Smooth muscle cell (in vitro differentiated cells): ENCODE results near the gene TEAD3. TPM values are rescaled to one million over a fixed set of nuclear protein-coding genes. Genes with fewer than 3 reads are reported as not detected.

Experiments
- DNase-seq: peaks from one replicate; lab custom pipeline; 2025; ENCODE audit not compliant: unreplicated experiment; lab: John Stamatoyannopoulos, UW
- H2AFZ ChIP-seq: fragments of 200-600 bp; sonication (generic); 2 replicates; pipeline ENCODE4 v1.6.0; 2016; ENCODE audit warnings: antibody characterized with exemption, low read depth, mild to moderate bottlenecking
- H3F3A ChIP-seq: fragments of 200-600 bp; sonication (generic); 2 replicates; pipeline ENCODE4 v1.6.0; 2017; ENCODE audit warnings: antibody characterized with exemption, low read depth
- H3K27ac ChIP-seq: fragments of 200-600 bp; sonication (generic); 2 replicates; pipeline ENCODE4 v1.5.1; 2016; ENCODE audit warnings: low read depth, mild to moderate bottlenecking
- H3K27me3 ChIP-seq: fragments of 200-600 bp; sonication (generic); 2 replicates; pipeline ENCODE4 v1.6.1; 2016; ENCODE audit warnings: low read depth, mild to moderate bottlenecking
- H3K36me3 ChIP-seq: fragments of 200-600 bp; sonication (generic); 2 replicates; pipeline ENCODE4 v1.5.1; 2016; ENCODE audit warnings: low read depth
- H3K4me1 ChIP-seq: fragments of 200-600 bp; sonication (generic); 2 replicates; pipeline ENCODE4 v1.5.1; 2016; ENCODE audit warnings: low read depth
- H3K4me2 ChIP-seq: fragments of 200-600 bp; sonication (generic); 2 replicates; pipeline ENCODE4 v1.6.0; 2016; ENCODE audit warnings: mild to moderate bottlenecking
- H3K4me3 ChIP-seq: fragments of 200-600 bp; sonication (generic); 2 replicates; pipeline ENCODE4 v1.5.1; 2016; ENCODE audit warnings: mild to moderate bottlenecking
- H3K79me2 ChIP-seq: fragments of 200-600 bp; sonication (generic); 2 replicates; pipeline ENCODE4 v1.6.0; 2016; ENCODE audit warnings: low read depth, mild to moderate bottlenecking
- H3K9ac ChIP-seq: fragments of 200-600 bp; sonication (generic); 2 replicates; pipeline ENCODE4 v1.6.0; 2016; ENCODE audit warnings: low read depth
- H3K9me3 ChIP-seq: fragments of 200-600 bp; sonication (generic); replicated peaks from 2 replicates; pipeline ENCODE4 v1.5.1; 2016; ENCODE audit warnings: low read depth
- H4K20me1 ChIP-seq: fragments of 200-600 bp; sonication (generic); 2 replicates; pipeline ENCODE4 v1.6.0; 2016; ENCODE audit warnings: low read depth
- WGBS: methylation state at CpG from one replicate; pipeline ENCODE4 v1.1.7; 2016; ENCODE audit warnings: low lambda C conversion rate; 5-methylcytosine and 5-hydroxymethylcytosine counted together
- polyA plus RNA-seq: library from polyadenylated mRNA; unstranded; fragments of >200 nt; fragmentation: Nextera tagmentation; extraction: Ambion mirVana; gene quantifications from 2 replicates; pipeline ENCODE4 v1.2.1, GENCODE V29; 2016
- total RNA-seq: library from RNA; depleted of rRNA; stranded (reverse); fragments of >200 nt; gene quantifications from 2 replicates; pipeline ENCODE4 v1.2.3, GENCODE V29; 2014
- TF ChIP-seq, protein P1 (sequence below): fragments of 200-600 bp; sonication (generic); IDR thresholded peaks from 2 replicates; pipeline ENCODE4 v1.5.1; 2017; ENCODE audit warnings: borderline replicate concordance, mild to moderate bottlenecking, antibody characterized with exemption; ENCODE audit not compliant: insufficient read depth, poor library complexity, severe bottlenecking

Gene TEAD3
- total and polyA plus RNA-seq, 2 experiments from 2014 or later = 29.1 to 40.6 TPM

DNA sequence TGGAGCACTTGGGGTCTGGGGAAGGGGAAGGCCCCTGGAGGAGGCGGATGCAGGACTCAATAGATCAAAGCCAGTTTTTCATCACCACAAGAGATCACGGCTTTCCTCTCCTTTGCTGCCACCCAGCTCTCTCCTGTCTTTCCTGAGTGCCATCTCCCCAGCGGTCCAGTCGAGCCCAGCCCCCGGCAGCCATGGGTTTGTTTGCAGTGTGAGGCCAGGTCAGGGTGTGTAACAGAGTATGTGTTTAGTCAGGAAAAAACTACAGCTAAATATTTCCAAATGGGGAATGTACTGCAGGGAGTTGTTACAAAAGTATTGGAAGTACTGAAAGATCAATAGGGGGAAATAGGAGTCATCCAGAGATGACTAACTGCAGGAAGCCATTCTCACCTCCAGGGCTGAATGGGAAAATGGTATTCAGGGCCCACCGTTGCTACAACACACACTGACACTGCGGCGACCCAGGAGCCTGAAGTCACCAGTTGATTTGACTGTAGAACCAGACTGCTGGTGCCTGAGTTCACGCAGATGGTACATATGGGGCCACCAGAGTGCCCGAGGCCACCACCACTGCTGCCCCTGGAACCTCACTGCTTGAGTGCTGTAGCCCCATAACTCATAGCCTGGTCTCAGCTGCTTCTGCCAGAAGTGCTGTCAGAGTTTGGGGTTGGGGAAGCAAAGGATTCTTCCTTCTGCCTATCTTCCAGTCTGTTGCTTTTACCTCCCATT, 68.3 kb downstream of the TEAD3 start:
- H3K9me3 ChIP-seq = no peaks in the 10 kb centered on the region
- 79% methylated on average over 10 of the region's 10 CpGs for WGBS
- DNase-seq = no peak

GRCh38 chr6:35427851-35428321, 69.0 kb downstream of the TEAD3 start:
- Histone ChIP-seq H3F3A (no peaks in the 10 kb centered on the region), H3K79me2 (no peaks in the 10 kb centered on the region), H3K27ac (no peak overlapping the region), H3K4me2 (no peak overlapping the region), H3K27me3 (no peaks in the 10 kb centered on the region), H3K4me3 (no peak overlapping the region), H3K9ac (no peak overlapping the region), H2AFZ (no peak overlapping the region), H3K4me1 (peaks cover 20% of the 10 kb centered on the region), H3K36me3 (no peaks in the 10 kb centered on the region), H4K20me1 (no peaks in the 10 kb centered on the region), H3K9me3 (no peaks in the 10 kb centered on the region)
- 71% methylated on average over 8 of the region's 9 CpGs for WGBS
- TF ChIP-seq, protein P1, sequence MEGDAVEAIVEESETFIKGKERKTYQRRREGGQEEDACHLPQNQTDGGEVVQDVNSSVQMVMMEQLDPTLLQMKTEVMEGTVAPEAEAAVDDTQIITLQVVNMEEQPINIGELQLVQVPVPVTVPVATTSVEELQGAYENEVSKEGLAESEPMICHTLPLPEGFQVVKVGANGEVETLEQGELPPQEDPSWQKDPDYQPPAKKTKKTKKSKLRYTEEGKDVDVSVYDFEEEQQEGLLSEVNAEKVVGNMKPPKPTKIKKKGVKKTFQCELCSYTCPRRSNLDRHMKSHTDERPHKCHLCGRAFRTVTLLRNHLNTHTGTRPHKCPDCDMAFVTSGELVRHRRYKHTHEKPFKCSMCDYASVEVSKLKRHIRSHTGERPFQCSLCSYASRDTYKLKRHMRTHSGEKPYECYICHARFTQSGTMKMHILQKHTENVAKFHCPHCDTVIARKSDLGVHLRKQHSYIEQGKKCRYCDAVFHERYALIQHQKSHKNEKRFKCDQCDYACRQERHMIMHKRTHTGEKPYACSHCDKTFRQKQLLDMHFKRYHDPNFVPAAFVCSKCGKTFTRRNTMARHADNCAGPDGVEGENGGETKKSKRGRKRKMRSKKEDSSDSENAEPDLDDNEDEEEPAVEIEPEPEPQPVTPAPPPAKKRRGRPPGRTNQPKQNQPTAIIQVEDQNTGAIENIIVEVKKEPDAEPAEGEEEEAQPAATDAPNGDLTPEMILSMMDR = no peak
- no peak for DNase-seq

More for the DNA sequence above, 68.3 kb downstream of the TEAD3 start:
- no peaks in the 10 kb centered on the region for H3K36me3 ChIP-seq
- no peak overlapping the region for H3K4me2 ChIP-seq
- no peaks in the 10 kb centered on the region for H3F3A ChIP-seq
- H3K27ac ChIP-seq = no peak overlapping the region
- no peak overlapping the region for H3K4me3 ChIP-seq
- no peaks in the 10 kb centered on the region for H3K27me3 ChIP-seq
- H3K79me2 ChIP-seq = no peaks in the 10 kb centered on the region
- H3K4me1 ChIP-seq = peaks cover 20% of the 10 kb centered on the region
- TF ChIP-seq, protein P1 = no peak
- no peak overlapping the region for H3K9ac ChIP-seq
- no peak overlapping the region for H2AFZ ChIP-seq
- no peaks in the 10 kb centered on the region for H4K20me1 ChIP-seq

- no peaks in the 10 kb centered on the region for H3F3A ChIP-seq
- H3K4me1 ChIP-seq = peaks cover 20% of the 10 kb centered on the region
- H3K4me3 ChIP-seq = no peak overlapping the region
- no peak overlapping the region for H3K4me2 ChIP-seq
- no peak overlapping the region for H2AFZ ChIP-seq
- H3K79me2 ChIP-seq = no peaks in the 10 kb centered on the region
- H3K36me3 ChIP-seq = no peaks in the 10 kb centered on the region
- no peaks in the 10 kb centered on the region for H3K27me3 ChIP-seq
- no peaks in the 10 kb centered on the region for H3K9me3 ChIP-seq
- H3K9ac ChIP-seq = no peak overlapping the region
- H4K20me1 ChIP-seq = no peaks in the 10 kb centered on the region
- 94% methylated on average over 5 of the region's 5 CpGs for WGBS
- TF ChIP-seq, protein P1 = no peak
- DNase-seq = no peak
- no peak overlapping the region for H3K27ac ChIP-seq
Observed at GRCh38 chr6:35427435-35427834, 69.4 kb downstream of the TEAD3 start.

GRCh38 chr6:35426074-35426473, 70.8 kb downstream of the TEAD3 start:
- H3K27ac ChIP-seq = no peak overlapping the region
- no peaks in the 10 kb centered on the region for H3K27me3 ChIP-seq
- H2AFZ ChIP-seq = no peak overlapping the region
- no peak overlapping the region for H3K9ac ChIP-seq
- H3F3A ChIP-seq = no peaks in the 10 kb centered on the region
- H3K79me2 ChIP-seq = no peaks in the 10 kb centered on the region
- 86% methylated on average over 8 of the region's 8 CpGs for WGBS
- H3K4me3 ChIP-seq = no peak overlapping the region
- H3K36me3 ChIP-seq = no peaks in the 10 kb centered on the region
- peaks cover 20% of the 10 kb centered on the region for H3K4me1 ChIP-seq
- no peaks in the 10 kb centered on the region for H4K20me1 ChIP-seq
- no peak overlapping the region for H3K4me2 ChIP-seq
- DNase-seq = no peak
- TF ChIP-seq, protein P1 = no peak
- H3K9me3 ChIP-seq = no peaks in the 10 kb centered on the region
